Retinal pigment epithelial cell (primary cell): ENCODE results near the gene CCDC91.

Experiments
- DNase-seq: peaks from one replicate; pipeline ENCODE4 v3.0.0-alpha.2; 2010; ENCODE audit warnings: low read depth
- H3K4me3 ChIP-seq: 2 replicates; pipeline ENCODE4 v1.5.1; 2011; ENCODE audit warnings: mild to moderate bottlenecking, low read length, control low read depth, moderate library complexity
- CTCF ChIP-seq: conservative IDR thresholded peaks from 2 replicates; pipeline ENCODE4 v1.5.1; 2011; ENCODE audit warnings: low read depth, low read length, control low read depth, inconsistent platforms

The CCDC91 gene

GRCh38 chr12:28242129-28242495, 51.9 kb downstream of the CCDC91 start:
- no peak overlapping the region for H3K4me3 ChIP-seq
- no peak for DNase-seq
- no peak for TF ChIP-seq CTCF

GRCh38 chr12:28242496-28243309, 52.4 kb downstream of the CCDC91 start:
- no peak for DNase-seq
- no peak for TF ChIP-seq CTCF
- H3K4me3 ChIP-seq: no peak overlapping the region

GRCh38 chr12:28243310-28243633, 53.0 kb downstream of the CCDC91 start:
- no peak for TF ChIP-seq CTCF
- no peak overlapping the region for H3K4me3 ChIP-seq
- DNase-seq: no peak

DNA sequence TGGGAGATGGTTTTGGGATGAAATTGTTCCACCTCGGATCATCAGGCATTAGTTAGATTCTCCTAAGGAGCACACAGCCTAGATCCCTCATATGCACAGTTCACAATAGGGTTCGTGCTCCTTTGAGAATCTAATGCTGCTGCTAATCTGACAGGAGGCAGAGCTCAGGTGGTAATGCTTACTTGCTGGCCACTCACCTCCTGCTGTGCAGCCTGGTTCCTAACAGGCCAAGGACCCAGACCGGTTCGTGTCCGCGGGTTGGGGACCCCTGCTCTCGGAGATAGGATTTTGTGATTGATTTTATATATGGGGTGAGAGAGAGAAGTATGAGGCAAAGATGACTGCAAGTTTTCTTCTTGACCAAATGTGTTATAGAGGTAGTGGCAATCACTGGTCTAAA, 57.5 kb downstream of the CCDC91 start:
- TF ChIP-seq CTCF: no peak
- H3K4me3 ChIP-seq: no peak overlapping the region
- no peak for DNase-seq

GRCh38 chr12:28248555-28249145, 58.4 kb downstream of the CCDC91 start:
- no peak for TF ChIP-seq CTCF
- no peak for DNase-seq
- no peak overlapping the region for H3K4me3 ChIP-seq

DNA sequence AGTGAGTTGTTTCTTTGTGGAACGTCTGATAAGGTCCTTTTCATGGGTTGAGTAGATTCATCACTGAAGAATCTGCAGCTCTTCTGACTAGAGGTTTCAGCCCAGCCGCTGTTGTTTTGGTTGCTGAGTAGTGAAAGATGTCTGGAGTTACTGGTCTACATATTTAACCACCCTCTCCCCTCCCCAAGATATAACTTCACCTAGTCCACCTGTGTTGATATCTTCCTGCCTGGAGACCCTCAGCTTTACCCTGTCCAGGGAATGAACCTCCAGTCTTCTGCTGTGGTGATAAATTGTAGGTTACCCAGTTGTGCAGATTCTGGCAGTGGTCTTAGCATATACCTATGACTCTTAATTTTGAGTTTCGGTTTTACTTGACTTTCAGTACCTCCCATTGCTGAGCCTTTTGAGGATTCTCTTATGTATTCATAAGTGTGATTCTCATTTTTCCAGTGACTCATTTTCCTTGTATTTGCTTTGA, 62.9 kb downstream of the CCDC91 start:
- no peak overlapping the region for H3K4me3 ChIP-seq
- TF ChIP-seq CTCF: no peak
- DNase-seq: no peak

- TF ChIP-seq CTCF: no peak
- no peak overlapping the region for H3K4me3 ChIP-seq
- DNase-seq: no peak
Observed at GRCh38 chr12:28257411-28257810, 67.2 kb downstream of the CCDC91 start.
